ENCODE data around the gene SUPT7L. TPM values are rescaled to one million over a fixed set of nuclear protein-coding genes. Genes with fewer than 3 reads are reported as not detected.

SUPT7L gene, protein sequence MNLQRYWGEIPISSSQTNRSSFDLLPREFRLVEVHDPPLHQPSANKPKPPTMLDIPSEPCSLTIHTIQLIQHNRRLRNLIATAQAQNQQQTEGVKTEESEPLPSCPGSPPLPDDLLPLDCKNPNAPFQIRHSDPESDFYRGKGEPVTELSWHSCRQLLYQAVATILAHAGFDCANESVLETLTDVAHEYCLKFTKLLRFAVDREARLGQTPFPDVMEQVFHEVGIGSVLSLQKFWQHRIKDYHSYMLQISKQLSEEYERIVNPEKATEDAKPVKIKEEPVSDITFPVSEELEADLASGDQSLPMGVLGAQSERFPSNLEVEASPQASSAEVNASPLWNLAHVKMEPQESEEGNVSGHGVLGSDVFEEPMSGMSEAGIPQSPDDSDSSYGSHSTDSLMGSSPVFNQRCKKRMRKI
- total RNA-seq (28.2 TPM), polyA plus RNA-seq (23.3 TPM)

DNA sequence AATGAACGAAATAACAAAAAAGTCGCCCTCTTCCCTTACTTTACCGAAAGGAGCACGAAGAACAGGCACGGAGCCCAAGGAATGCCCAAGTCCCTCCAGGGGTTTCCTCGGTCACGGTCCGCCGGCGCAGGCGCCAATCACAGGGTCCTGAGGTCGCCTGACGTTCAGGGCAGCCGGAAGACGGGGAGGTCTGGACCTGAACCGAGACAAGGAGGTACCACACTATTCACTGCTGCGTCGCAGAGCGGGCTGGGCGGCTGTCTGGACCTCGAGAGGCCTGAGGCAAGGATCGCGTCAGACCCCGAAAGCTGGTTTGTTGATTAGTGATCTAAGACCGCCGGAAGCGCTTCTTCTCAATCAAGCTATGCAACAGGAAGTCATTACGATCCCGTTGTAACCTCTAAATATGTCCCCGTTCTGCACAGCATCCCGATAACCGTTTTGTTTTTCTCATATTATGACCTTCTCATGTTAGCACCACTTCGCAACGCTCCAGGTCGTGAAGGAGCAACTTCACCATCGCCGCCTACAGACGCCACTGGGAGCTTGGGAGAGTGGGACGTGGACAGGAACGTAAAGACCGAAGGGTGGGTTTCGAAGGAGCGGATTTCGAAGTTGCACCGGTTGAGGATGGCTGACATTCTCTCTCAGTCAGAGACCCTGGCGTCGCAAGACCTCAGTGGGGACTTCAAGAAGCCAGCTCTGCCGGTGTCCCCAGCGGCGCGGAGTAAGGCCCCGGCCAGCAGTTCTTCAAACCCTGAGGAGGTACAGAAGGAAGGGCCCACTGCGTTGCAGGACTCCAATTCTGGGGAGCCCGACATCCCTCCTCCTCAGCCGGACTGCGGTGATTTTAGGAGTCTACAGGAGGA, at the start of gene SUPT7L, which contains the start of gene SLC4A1AP:
SUPT7L (minus strand) TSS at position 330 of the 869 bp plus-strand sequence. CDS start 1,422 bp downstream, outside the sequence.
SLC4A1AP (plus strand) TSS at position 605 of the 869 bp plus-strand sequence; CDS start at position 631, 26 bp downstream.
- H3K4me1 ChIP-seq (ENCODE audit: insufficient read depth) = no peaks in the 10 kb centered on the region
- WGBS = under 1% methylated on average over 56 of the region's 56 CpGs
- H3K27ac ChIP-seq (ENCODE audit: low read depth) = peak within 1 kb of the TSS; percentile 92
- H3K4me3 ChIP-seq (ENCODE audit: low read depth, low read length) = peak within 1 kb of the TSS; percentile 69
- peak; percentile 72 for DNase-seq (ENCODE audit: extremely low spot score)
- peaks cover 2% of the 10 kb centered on the region for H3K36me3 ChIP-seq (ENCODE audit: insufficient read depth)

DNA sequence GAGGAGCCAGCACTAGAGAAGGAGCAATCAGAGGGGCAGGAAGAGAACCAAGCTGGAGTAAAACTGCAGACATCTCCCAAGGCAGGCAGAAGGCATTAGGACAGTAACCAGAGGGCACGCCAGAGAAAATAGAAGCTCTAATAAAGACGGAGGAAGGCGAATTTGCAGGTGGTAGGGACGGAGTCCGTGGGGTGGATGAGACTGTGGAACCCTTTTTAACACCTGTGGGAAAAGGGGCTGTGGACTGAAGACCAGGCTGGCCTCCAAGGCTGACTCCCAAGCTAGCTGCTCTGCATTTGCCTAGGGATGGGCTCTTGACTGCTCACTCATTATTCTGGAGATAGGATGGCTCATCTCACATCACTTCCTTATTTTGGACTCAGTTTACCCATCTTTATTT, 49.8 kb upstream of the SUPT7L start:
- no peaks in the 10 kb centered on the region for H3K36me3 ChIP-seq (ENCODE audit: insufficient read depth)
- no peak for DNase-seq (ENCODE audit: extremely low spot score)
- H3K4me1 ChIP-seq (ENCODE audit: insufficient read depth) = no peaks in the 10 kb centered on the region
- H3K4me3 ChIP-seq (ENCODE audit: low read depth, low read length) = no peak overlapping the region
- WGBS = 95% methylated on average over 5 of the region's 5 CpGs
- H3K27ac ChIP-seq (ENCODE audit: low read depth) = no peak overlapping the region

DNA sequence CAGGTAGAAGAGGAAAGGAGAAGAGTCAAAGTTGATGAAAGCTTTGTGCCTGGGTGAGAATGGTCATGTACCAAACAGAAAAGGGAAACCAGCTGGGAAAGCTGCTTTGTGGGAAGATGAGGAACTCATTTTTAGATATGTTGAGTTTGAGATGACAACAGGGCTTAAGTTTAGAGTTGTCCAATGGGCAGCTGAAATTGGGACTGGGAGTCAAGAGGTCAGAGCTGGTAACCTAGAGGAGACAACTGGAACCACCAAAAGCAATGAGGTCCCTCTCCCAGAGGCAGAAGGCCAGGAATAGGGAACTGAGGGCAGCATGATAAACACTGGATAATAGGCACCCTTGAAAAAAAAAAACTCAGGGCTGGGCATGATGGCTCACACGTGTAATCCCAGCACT, 49.1 kb upstream of the SUPT7L start:
- H3K4me1 ChIP-seq (ENCODE audit: insufficient read depth) = no peaks in the 10 kb centered on the region
- no peak for DNase-seq (ENCODE audit: extremely low spot score)
- H3K4me3 ChIP-seq (ENCODE audit: low read depth, low read length) = no peak overlapping the region
- H3K27ac ChIP-seq (ENCODE audit: low read depth) = no peak overlapping the region
- H3K36me3 ChIP-seq (ENCODE audit: insufficient read depth) = no peaks in the 10 kb centered on the region
- whole genome bisulfite sequencing = 86% methylated on average over 1 of the region's 1 CpG

DNA sequence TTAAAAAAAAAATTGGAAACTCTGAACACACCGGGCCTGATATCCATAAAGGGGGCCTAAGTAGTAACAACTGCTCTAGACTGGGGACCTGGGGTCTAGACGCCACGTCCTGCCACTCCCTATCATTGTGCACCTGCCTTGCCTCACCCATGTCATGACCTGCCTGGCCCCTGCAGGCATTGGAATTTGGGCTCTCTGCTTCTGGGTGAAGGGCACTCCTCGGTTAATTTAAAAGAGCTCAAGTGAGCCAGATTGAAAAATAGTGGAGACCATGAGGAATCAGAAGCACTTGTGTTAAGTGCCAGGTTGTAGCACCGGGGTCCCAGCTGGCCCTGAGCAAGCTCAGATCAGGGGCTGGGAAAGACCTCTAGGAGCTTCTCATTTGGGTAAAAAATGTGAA, 48.4 kb upstream of the SUPT7L start:
- H3K4me3 ChIP-seq (ENCODE audit: low read depth, low read length) = no peak overlapping the region
- H3K27ac ChIP-seq (ENCODE audit: low read depth) = no peak overlapping the region

DNA sequence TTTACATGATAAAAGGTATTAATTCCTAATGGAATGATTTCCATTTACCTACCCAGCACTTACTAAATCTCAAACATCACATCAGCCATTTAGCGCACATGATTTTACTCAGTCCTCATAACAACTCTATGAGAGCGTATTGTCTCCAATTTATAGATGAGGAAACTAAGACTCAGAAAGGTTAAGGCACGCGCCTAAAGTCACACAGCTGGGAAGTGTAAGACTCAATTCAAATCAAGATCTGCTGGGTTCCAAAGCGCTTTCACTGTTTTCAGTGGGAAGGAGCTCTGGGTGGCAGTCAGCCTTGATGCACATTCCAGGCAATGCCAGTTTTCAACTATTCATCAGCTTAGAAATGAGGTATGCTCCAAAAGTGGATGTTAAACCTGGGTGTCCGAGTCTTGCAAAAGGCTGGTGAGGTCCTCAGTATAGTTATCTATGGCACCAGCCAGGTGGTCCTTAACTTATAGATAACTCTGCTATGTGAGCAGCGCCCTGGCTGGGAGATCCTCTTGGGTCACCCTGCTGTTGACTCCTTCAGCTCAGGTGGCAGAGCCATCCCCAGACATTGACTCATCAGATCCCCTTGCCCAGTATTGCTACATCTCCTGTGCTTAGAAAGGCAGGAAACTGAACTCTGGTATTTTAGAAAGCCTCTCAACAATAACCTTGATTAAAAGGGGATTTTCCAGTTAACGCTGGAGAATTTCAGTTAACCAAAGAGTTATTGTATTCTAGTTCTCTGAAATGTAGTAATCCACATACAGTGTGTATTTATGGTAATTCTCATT, 47.4 kb upstream of the SUPT7L start:
- WGBS = 93% methylated on average over 8 of the region's 8 CpGs
- no peak overlapping the region for H3K27ac ChIP-seq (ENCODE audit: low read depth)
- no peaks in the 10 kb centered on the region for H3K4me1 ChIP-seq (ENCODE audit: insufficient read depth)
- DNase-seq (ENCODE audit: extremely low spot score) = no peak
- no peaks in the 10 kb centered on the region for H3K36me3 ChIP-seq (ENCODE audit: insufficient read depth)
- H3K4me3 ChIP-seq (ENCODE audit: low read depth, low read length) = no peak overlapping the region

More for the DNA sequence above, 48.4 kb upstream of the SUPT7L start:
- H3K4me1 ChIP-seq (ENCODE audit: insufficient read depth) = no peaks in the 10 kb centered on the region
- 86% methylated on average over 5 of the region's 5 CpGs for WGBS
- no peak for DNase-seq (ENCODE audit: extremely low spot score)
- H3K36me3 ChIP-seq (ENCODE audit: insufficient read depth) = no peaks in the 10 kb centered on the region

DNA sequence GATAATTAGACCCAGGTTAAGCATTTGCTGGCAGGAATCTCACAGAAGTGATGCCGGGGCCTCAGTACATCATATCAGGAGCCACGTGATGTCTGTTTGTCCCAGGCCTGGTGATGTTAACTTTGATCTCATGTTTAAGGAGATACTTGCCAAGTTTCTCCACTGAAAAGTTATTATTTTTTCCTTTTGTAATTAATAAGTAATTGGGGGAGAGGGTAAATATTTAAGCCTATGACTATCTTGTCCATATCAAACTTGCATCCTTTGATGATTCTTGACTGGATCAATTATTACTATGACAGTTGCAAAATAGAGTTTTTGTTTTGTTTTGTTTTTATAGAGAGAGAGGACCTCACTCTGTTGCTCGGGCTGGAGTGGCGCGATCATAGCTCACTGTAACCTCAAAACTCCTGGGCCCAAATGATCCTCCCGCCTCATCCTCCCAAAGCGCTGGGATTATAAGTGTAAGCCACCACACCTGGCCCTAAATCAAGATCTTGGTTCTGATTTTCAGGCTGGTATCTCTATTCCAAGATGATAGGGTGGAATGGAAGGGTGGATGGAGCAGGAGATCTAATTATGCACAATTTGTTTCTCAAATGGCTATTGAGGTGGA, 46.7 kb upstream of the SUPT7L start:
- H3K27ac ChIP-seq (ENCODE audit: low read depth) = no peak overlapping the region

DNA sequence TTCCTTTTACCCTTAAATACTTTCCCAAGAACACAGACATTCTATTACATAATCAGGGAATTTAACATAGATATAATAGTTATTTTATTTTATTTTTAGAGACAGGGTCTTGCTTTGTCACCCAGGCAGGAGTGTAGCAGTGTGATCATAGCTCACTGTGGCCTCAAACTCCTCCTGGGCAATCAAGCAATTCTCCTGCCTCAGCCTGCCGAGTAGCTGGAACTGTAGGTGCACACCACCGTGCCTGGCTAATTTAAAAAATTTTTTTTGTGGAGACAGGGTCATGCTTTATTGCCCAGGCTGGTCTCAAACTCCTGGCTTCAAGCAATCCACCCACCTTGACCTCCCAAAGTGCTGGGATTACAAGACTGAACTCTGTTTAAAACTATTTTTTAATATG, 45.9 kb upstream of the SUPT7L start:
- DNase-seq (ENCODE audit: extremely low spot score) = no peak
- H3K4me3 ChIP-seq (ENCODE audit: low read depth, low read length) = no peak overlapping the region
- 63% methylated on average over 2 of the region's 2 CpGs for WGBS
- no peaks in the 10 kb centered on the region for H3K36me3 ChIP-seq (ENCODE audit: insufficient read depth)
- no peaks in the 10 kb centered on the region for H3K4me1 ChIP-seq (ENCODE audit: insufficient read depth)
- no peak overlapping the region for H3K27ac ChIP-seq (ENCODE audit: low read depth)

More for the DNA sequence above, 46.7 kb upstream of the SUPT7L start:
- Histone ChIP-seq H3K36me3 (ENCODE audit: insufficient read depth) (no peaks in the 10 kb centered on the region), H3K4me1 (ENCODE audit: insufficient read depth) (no peaks in the 10 kb centered on the region), H3K4me3 (ENCODE audit: low read depth, low read length) (no peak overlapping the region)
- no peak for DNase-seq (ENCODE audit: extremely low spot score)
- WGBS = 91% methylated on average over 7 of the region's 7 CpGs

DNA sequence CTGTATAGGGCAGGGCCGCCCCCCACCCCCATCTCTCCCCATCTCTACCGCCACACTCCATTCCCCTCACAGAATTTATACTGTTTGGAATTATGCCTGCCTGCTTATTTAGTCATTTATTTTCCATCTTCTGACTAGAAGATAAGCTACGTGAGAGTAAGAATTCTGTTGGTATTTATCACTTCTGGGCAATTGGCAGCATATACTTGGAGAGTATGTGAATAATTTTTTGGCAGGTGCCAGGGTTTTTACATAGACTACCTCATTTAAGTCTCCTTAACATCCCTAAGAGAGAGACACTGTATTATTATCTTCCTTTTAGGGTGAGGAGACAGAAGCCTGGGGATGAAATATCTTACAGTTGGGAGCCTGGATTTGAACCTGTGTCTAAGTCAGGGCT, 45.3 kb upstream of the SUPT7L start:
- no peak for DNase-seq (ENCODE audit: extremely low spot score)
- WGBS = 75% methylated on average over 3 of the region's 3 CpGs
- no peaks in the 10 kb centered on the region for H3K36me3 ChIP-seq (ENCODE audit: insufficient read depth)
- H3K27ac ChIP-seq (ENCODE audit: low read depth) = no peak overlapping the region
- no peaks in the 10 kb centered on the region for H3K4me1 ChIP-seq (ENCODE audit: insufficient read depth)
- H3K4me3 ChIP-seq (ENCODE audit: low read depth, low read length) = no peak overlapping the region

DNA sequence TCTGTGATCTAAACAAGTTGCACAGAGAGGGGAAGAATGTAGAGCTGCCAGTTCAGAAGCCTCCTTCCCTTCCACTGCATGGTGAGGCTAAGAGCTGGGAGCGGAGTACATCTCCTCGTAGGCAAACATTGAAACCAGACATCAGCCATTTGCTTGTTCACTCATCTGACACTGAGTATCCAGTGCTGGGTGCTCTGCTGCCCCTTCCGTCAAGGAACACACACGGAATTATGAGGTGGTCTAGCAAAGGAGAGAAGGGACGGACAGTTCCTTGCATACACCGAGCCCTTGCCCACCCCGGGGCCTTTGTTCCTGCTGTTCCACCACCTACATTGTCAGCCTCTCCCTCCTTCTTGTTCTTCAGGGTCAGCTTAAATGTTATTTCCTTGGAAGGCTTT, 44.8 kb upstream of the SUPT7L start:
- no peaks in the 10 kb centered on the region for H3K4me1 ChIP-seq (ENCODE audit: insufficient read depth)
- H3K4me3 ChIP-seq (ENCODE audit: low read depth, low read length) = no peak overlapping the region
- DNase-seq (ENCODE audit: extremely low spot score) = no peak
- no peaks in the 10 kb centered on the region for H3K36me3 ChIP-seq (ENCODE audit: insufficient read depth)
- WGBS = 88% methylated on average over 7 of the region's 7 CpGs
- H3K27ac ChIP-seq (ENCODE audit: low read depth) = no peak overlapping the region

DNA sequence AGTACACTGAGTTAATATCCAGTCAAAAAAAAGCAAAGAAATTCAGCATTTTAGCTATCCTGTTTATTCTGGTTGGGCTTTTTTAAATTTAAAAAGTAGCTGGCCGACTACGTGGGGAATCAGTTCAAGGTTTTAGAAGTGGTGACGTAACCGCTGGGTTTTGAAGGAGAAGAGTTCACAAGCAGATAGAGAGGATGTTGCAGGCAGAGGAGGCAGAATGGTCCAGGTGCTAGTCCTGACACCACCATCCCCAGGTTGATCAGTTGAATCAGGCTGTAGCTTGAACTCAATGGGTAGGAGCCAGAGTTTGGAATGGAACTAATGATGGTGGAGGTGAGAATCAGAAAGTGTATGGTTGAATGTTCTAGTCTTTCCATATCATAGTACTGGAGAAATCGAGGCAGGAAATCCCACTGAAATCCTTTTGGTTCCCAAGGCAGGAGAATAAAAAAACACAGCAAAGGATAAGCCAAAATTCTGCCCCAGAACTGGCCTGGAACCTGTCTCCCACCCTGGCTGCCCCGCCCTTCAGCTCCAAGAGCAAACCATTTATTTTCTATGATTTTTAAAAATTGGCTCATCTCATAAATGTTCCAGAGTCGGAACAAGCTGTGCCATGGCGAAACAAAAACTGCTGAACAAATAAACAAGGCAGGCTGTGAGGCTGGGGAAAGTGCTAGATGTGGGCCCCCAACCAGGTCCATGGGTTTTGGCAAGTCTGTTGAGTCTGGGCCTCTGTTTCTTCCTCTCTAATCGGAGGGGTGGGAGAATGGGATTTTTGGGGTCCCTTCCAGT, 44.2 kb upstream of the SUPT7L start:
- no peaks in the 10 kb centered on the region for H3K4me1 ChIP-seq (ENCODE audit: insufficient read depth)
- H3K36me3 ChIP-seq (ENCODE audit: insufficient read depth) = no peaks in the 10 kb centered on the region
- H3K27ac ChIP-seq (ENCODE audit: low read depth) = no peak overlapping the region
- DNase-seq (ENCODE audit: extremely low spot score) = no peak
- H3K4me3 ChIP-seq (ENCODE audit: low read depth, low read length) = no peak overlapping the region
- WGBS = 77% methylated on average over 9 of the region's 9 CpGs

DNA sequence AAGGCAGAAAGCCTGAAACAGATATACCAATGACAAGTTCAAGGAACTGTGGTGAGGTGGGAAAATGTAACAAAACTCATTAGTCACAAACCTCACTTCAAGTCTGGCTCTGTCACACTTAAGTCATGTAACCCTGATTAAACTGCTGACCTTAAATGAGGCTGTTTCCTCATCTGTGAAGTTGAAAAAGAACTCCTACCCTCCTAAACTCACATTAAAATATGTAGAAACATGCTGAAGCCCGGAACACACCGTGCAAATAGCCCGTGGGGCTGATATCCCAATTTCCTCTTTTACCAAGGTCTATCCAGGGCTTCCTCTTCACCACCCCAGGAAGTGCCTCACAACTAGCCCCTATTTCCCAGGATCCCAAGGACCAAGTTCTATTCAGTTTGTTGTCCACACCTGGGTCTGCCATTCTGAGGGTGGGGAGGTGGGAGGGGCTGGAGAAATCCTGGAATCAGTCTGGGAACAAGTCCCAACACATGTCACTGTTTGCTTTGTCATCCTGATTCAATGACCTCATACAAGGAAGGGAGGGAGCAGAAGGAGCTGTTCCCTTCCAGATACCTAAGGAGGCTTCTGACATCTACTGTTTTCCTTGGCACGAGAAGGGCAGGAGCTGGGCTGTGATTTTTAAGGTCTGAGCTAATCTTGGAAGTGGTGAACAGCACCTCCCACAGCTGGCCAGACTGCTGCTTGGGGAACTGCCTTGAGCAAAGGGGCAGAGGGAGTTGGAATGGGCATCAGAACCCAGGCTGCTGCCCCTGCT, 42.6 kb upstream of the SUPT7L start:
- WGBS = 43% methylated on average over 4 of the region's 4 CpGs
- H3K4me3 ChIP-seq (ENCODE audit: low read depth, low read length) = no peak overlapping the region
- no peaks in the 10 kb centered on the region for H3K4me1 ChIP-seq (ENCODE audit: insufficient read depth)
- no peaks in the 10 kb centered on the region for H3K36me3 ChIP-seq (ENCODE audit: insufficient read depth)
- DNase-seq (ENCODE audit: extremely low spot score) = peak; percentile 48
- H3K27ac ChIP-seq (ENCODE audit: low read depth) = no peak overlapping the region

Measured in urinary bladder (tissue), 4 donors.